GM19467 (cell line): ENCODE measurements around the gene SRRM1.
"Not testable (repeated sequence)": the region's sequence is repeated elsewhere in the genome, so short reads cannot be mapped to it uniquely, and the experiment has no call there.

Experiments used
- ATAC-seq: cut with Tn5 transposase; IDR thresholded peaks from one replicate; pipeline ENCODE4 v1.9.1; 2021; ENCODE audit warnings: mild to moderate bottlenecking, moderate library complexity; ENCODE audit not compliant: unreplicated experiment

Gene SRRM1

GRCh38 chr1:24714859-24715520 lies 71.9 kb downstream of the SRRM1 start:
- ATAC-seq: no peak

GRCh38 chr1:24715658-24716057 lies 72.6 kb downstream of the SRRM1 start:
- ATAC-seq: no peak

- ATAC-seq: no peak
Measured at GRCh38 chr1:24717887-24718650, 75.0 kb downstream of the SRRM1 start.

DNA sequence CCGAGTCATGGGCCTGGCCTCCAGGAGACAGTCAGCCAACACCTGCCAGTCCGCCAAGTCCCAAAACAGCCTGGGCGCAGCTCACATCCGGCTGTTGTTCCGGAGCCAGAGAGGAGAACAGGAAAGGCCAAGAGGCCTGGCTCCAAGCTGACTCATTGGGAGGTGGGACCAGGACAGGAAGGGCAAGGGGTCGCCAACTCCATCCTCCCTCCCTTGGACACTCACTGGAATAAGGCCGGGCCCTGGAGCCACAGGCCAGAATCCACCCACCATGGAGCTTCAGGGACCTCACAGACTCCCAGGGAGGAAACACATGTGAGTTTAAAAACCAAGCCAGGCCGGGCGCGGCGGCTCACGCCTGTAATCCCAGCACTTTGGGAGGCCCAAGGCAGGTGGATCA lies 77.0 kb downstream of the SRRM1 start:
- no peak for ATAC-seq

GRCh38 chr1:24721533-24721932 lies 78.4 kb downstream of the SRRM1 start:
- no peak for ATAC-seq

GRCh38 chr1:24722073-24723035 lies 79.3 kb downstream of the SRRM1 start:
- ATAC-seq: not testable (repeated sequence)
